Body of pancreas (tissue), 4 donors: Measurements from ENCODE around the gene MBD2.

Experiments used
- POLR2A ChIP-seq, 3 donors: fragments of 450-650 bp; IDR thresholded peaks; one replicate each; pipeline ENCODE4 v1.6.1; 2016; ENCODE audit warnings: antibody characterized with exemption in 3 of 3, mild to moderate bottlenecking in 2 of 3
- TF ChIP-seq, protein P1 (sequence below), 7 experiments: fragments of 450-650 bp in 4 of 7; fragments of 200-600 bp in 3 of 7; sonication (generic) in 3 of 7; IDR thresholded peaks; one replicate each; pipeline ENCODE4 v1.5.1; 2016 to 2019; ENCODE audit warnings: antibody characterized with exemption in 7 of 7

- TF ChIP-seq, protein P1, sequence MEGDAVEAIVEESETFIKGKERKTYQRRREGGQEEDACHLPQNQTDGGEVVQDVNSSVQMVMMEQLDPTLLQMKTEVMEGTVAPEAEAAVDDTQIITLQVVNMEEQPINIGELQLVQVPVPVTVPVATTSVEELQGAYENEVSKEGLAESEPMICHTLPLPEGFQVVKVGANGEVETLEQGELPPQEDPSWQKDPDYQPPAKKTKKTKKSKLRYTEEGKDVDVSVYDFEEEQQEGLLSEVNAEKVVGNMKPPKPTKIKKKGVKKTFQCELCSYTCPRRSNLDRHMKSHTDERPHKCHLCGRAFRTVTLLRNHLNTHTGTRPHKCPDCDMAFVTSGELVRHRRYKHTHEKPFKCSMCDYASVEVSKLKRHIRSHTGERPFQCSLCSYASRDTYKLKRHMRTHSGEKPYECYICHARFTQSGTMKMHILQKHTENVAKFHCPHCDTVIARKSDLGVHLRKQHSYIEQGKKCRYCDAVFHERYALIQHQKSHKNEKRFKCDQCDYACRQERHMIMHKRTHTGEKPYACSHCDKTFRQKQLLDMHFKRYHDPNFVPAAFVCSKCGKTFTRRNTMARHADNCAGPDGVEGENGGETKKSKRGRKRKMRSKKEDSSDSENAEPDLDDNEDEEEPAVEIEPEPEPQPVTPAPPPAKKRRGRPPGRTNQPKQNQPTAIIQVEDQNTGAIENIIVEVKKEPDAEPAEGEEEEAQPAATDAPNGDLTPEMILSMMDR (IDR thresholded peaks at IDR 0.05), result no peak
- no peak for TF ChIP-seq POLR2A (IDR thresholded peaks at IDR 0.05)
These were observed 13.9 kb upstream of the MBD2 start for GRCh38 chr18:54238173-54238936.
